HepG2 (cell line): Measurements from ENCODE around the gene TSNAXIP1. TPM values are rescaled to one million over a fixed set of nuclear protein-coding genes. Genes with fewer than 3 reads are reported as not detected.

Source experiments
- KAT8 ChIP-seq: IDR thresholded peaks from 2 replicates; pipeline ENCODE4 v1.6.1; 2016; ENCODE audit warnings: missing genetic modification reagents, missing compliant biosample characterization
- MLLT10 ChIP-seq: sonication (generic); formaldehyde crosslinking; IDR thresholded peaks from 2 replicates; pipeline ENCODE4 v1.4.0; 2020; ENCODE audit warnings: missing genetic modification reagents
- NFATC3 ChIP-seq: sonication (generic); formaldehyde crosslinking; IDR thresholded peaks from 2 replicates; pipeline ENCODE4 v1.5.1; 2020; ENCODE audit warnings: mild to moderate bottlenecking, missing genetic modification reagents
- PTBP1 ChIP-seq: fragments of 200-400 bp; formaldehyde crosslinking; IDR thresholded peaks from 2 replicates; pipeline ENCODE4 v1.6.1; 2018; ENCODE audit warnings: low read length, low read depth; ENCODE audit not compliant: poor library complexity, severe bottlenecking
- TARDBP ChIP-seq: sonication (generic); formaldehyde crosslinking; IDR thresholded peaks from 2 replicates; pipeline ENCODE4 v1.8.0; 2022; ENCODE audit warnings: mild to moderate bottlenecking, missing genetic modification reagents
- THAP9 ChIP-seq: sonication (generic); formaldehyde crosslinking; IDR thresholded peaks from 2 replicates; pipeline ENCODE4; 2020; ENCODE audit warnings: missing genetic modification reagents, mild to moderate bottlenecking, borderline replicate concordance
- THRA ChIP-seq: sonication (generic); formaldehyde crosslinking; IDR thresholded peaks from 2 replicates; pipeline ENCODE4 v1.4.0; 2020; ENCODE audit warnings: missing genetic modification reagents, borderline replicate concordance
- YEATS4 ChIP-seq: sonication (generic); formaldehyde crosslinking; IDR thresholded peaks from 2 replicates; pipeline ENCODE4 v1.4.0; 2020; ENCODE audit warnings: missing genetic modification reagents, borderline replicate concordance
- ZNF124 ChIP-seq: sonication (generic); formaldehyde crosslinking; IDR thresholded peaks from 2 replicates; pipeline ENCODE4 v1.4.0; 2020; ENCODE audit warnings: missing genetic modification reagents
- ZNF460 ChIP-seq: sonication (generic); formaldehyde crosslinking; IDR thresholded peaks from 2 replicates; pipeline ENCODE4 v1.5.1; 2020; ENCODE audit warnings: missing genetic modification reagents, mild to moderate bottlenecking, borderline replicate concordance
- ZNF550 ChIP-seq: sonication (generic); formaldehyde crosslinking; IDR thresholded peaks from 2 replicates; pipeline ENCODE4 v1.4.0; 2020; ENCODE audit warnings: mild to moderate bottlenecking, missing genetic modification reagents, borderline replicate concordance
- ZNF557 ChIP-seq: sonication (generic); formaldehyde crosslinking; IDR thresholded peaks from 2 replicates; pipeline ENCODE4 v1.4.0; 2020; ENCODE audit warnings: missing genetic modification reagents
- ZNF639 ChIP-seq: conservative IDR thresholded peaks from 2 replicates; pipeline ENCODE4 v1.6.1; 2018; ENCODE audit warnings: missing genetic modification reagents
- ZNF646 ChIP-seq: sonication (generic); formaldehyde crosslinking; IDR thresholded peaks from 2 replicates; pipeline ENCODE4 v1.9.0; 2021; ENCODE audit warnings: mild to moderate bottlenecking, missing genetic modification reagents
- ZNF772 ChIP-seq: sonication (generic); formaldehyde crosslinking; IDR thresholded peaks from 2 replicates; pipeline ENCODE4 v1.5.0; 2020; ENCODE audit warnings: mild to moderate bottlenecking, missing genetic modification reagents
- ZNF773 ChIP-seq: sonication (generic); formaldehyde crosslinking; IDR thresholded peaks from 2 replicates; pipeline ENCODE4 v1.4.0; 2020; ENCODE audit warnings: missing genetic modification reagents, borderline replicate concordance
- ZNF850 ChIP-seq: sonication (generic); formaldehyde crosslinking; conservative IDR thresholded peaks from 2 replicates; pipeline ENCODE4 v1.9.0; 2021; ENCODE audit warnings: mild to moderate bottlenecking, missing genetic modification reagents
- polyA plus RNA-seq, 8 experiments: library from polyadenylated mRNA; depleted of rRNA in 3 of 8; stranded (reverse) in 7 of 8; unstranded in 1 of 8; fragments of >200 nt; fragmentation: Illumina TruSeq in 4 of 8; extraction: Trizol in 4 of 8; gene quantifications; 2 replicates each; pipeline versions ENCODE4 v1.2.1 to v1.2.3, GENCODE V29; 2011 to 2016; ENCODE audit warnings: low read depth in 4 of 8, missing spikeins in 1 of 8, mixed read lengths in 1 of 8; ENCODE audit not compliant: insufficient read depth in 1 of 8
- total RNA-seq, 5 experiments: library from RNA; depleted of rRNA; stranded (reverse); fragments of >200 nt; fragmentation: Illumina TruSeq; extraction: Trizol; gene quantifications; 2 replicates each; pipeline ENCODE4 v1.2.3, GENCODE V29; 2016; ENCODE audit warnings: low read depth in 1 of 5

TSNAXIP1 gene
- total and polyA plus RNA-seq, 2 of the 13 experiments (the other 11 are each of a cell fraction or from before 2014, with no cell fraction given) = 0.37 to 0.86 TPM

- peak; percentile 90 for TF ChIP-seq ZNF124
- no peak for TF ChIP-seq ZNF460 (CRISPR knock-in tag)
- peak; percentile 45; the same call in 1 of the 2 replicates for TF ChIP-seq ZNF550 (CRISPR knock-in tag)
- no peak for TF ChIP-seq NFATC3 (CRISPR knock-in tag)
- no peak; the same call in 1 of the 2 replicates for TF ChIP-seq ZNF639
- peak; percentile 86 for TF ChIP-seq KAT8 (CRISPR knock-in tag)
- TF ChIP-seq ZNF772 (CRISPR knock-in tag) = peak; percentile 79; the same call in 1 of the 2 replicates
- TF ChIP-seq MLLT10 (CRISPR knock-in tag) = no peak
- TF ChIP-seq ZNF850 (CRISPR knock-in tag) = no peak
- TF ChIP-seq THRA (CRISPR knock-in tag) = peak; percentile 37; the same call in 1 of the 2 replicates
- no peak for TF ChIP-seq ZNF773 (CRISPR knock-in tag)
- peak; percentile 88 for TF ChIP-seq TARDBP (CRISPR knock-in tag)
- no peak for TF ChIP-seq ZNF557
- TF ChIP-seq YEATS4 (CRISPR knock-in tag) = peak; percentile 53; the same call in 1 of the 2 replicates
- TF ChIP-seq PTBP1 = no peak
- 0 out of 2 replicates have a peak, but pooled peaks have one; percentile 6 for TF ChIP-seq ZNF646 (CRISPR knock-in tag)
- TF ChIP-seq THAP9 (CRISPR knock-in tag) = peak; percentile 64; the same call in 1 of the 2 replicates
These were observed 35.3 kb downstream of the TSNAXIP1 start, which contains the start of gene THAP11 (continued) for GRCh38 chr16:67841816-67842508.
